HAP-1 (cell line): ENCODE measurements around the gene R3HDM4.
"Not testable (repeated sequence)": the region's sequence is repeated elsewhere in the genome, so short reads cannot be mapped to it uniquely, and the experiment has no call there.

Experiments used
- DNase-seq, 2 experiments: peaks; one replicate each; pipeline ENCODE4 v3.0.0-alpha.2; 2016 to 2020; ENCODE audit warnings: low spot score in 2 of 2
- H3K27me3 ChIP-seq: fragments of 250-450 bp; sonication (Bioruptor Pico); 2 replicates; pipeline ENCODE4 v1.5.1; 2020; ENCODE audit warnings: low read depth, mild to moderate bottlenecking, moderate library complexity
- H3K36me3 ChIP-seq: fragments of 250-450 bp; sonication (Bioruptor Pico); replicated peaks from 2 replicates; pipeline ENCODE4 v1.5.1; 2020; ENCODE audit warnings: mild to moderate bottlenecking
- H3K4me1 ChIP-seq: fragments of 250-450 bp; sonication (Bioruptor Pico); 2 replicates; pipeline ENCODE4 v1.5.1; 2020; ENCODE audit warnings: mild to moderate bottlenecking
- H3K4me3 ChIP-seq: fragments of 250-450 bp; sonication (Bioruptor Pico); 2 replicates; pipeline ENCODE4 v1.5.1; 2020; ENCODE audit warnings: mild to moderate bottlenecking, moderate library complexity
- H3K9me3 ChIP-seq: fragments of 250-450 bp; sonication (Bioruptor Pico); 2 replicates; pipeline ENCODE4 v1.5.1; 2020; ENCODE audit warnings: mild to moderate bottlenecking, moderate library complexity
- in situ Hi-C: fragments of 300-500 bp; cut with MboI; formaldehyde crosslinking; loops from 3 replicates; pipeline ENCODE4 v1.14.3; 2020; ENCODE audit warnings: low sequenced_read_pairs, inconsistent platforms, mixed read lengths

R3HDM4 gene

GRCh38 chr19:891421-892200, 21.4 kb downstream of the R3HDM4 start:
- DNase-seq, H3K9me3 ChIP-seq, H3K27me3 ChIP-seq, H3K4me1 ChIP-seq, in situ Hi-C loops: not testable (repeated sequence)
- Histone ChIP-seq H3K36me3 (peaks cover 30% of the 10 kb centered on the region), H3K4me3 (peak overlapping the region; percentile 70)

GRCh38 chr19:890831-891230, 22.2 kb downstream of the R3HDM4 start:
- in situ Hi-C loops = no loop called here
- peaks cover 36% of the 10 kb centered on the region for H3K36me3 ChIP-seq
- H3K27me3 ChIP-seq = no peaks in the 10 kb centered on the region
- H3K9me3 ChIP-seq = no peaks in the 10 kb centered on the region
- DNase-seq = no peak
- 0 out of 2 replicates have a peak, but pooled peaks cover 2% of the 10 kb centered on the region for H3K4me1 ChIP-seq
- no peak overlapping the region for H3K4me3 ChIP-seq

- H3K27me3 ChIP-seq = no peaks in the 10 kb centered on the region
- H3K36me3 ChIP-seq = peaks cover 47% of the 10 kb centered on the region
- H3K9me3 ChIP-seq = no peaks in the 10 kb centered on the region
- no peak for DNase-seq
- 0 out of 2 replicates have a peak, but pooled peaks cover 2% of the 10 kb centered on the region for H3K4me1 ChIP-seq
- no peak overlapping the region for H3K4me3 ChIP-seq
- in situ Hi-C loops = no loop called here
Observed at GRCh38 chr19:889662-890295, 23.2 kb downstream of the R3HDM4 start.

GRCh38 chr19:888581-889385, 24.2 kb downstream of the R3HDM4 start:
- DNase-seq = no peak
- peaks cover 54% of the 10 kb centered on the region for H3K36me3 ChIP-seq
- in situ Hi-C loops = no loop called here

GRCh38 chr19:887599-887998, 25.4 kb downstream of the R3HDM4 start:
- Histone ChIP-seq H3K36me3 (peaks cover 61% of the 10 kb centered on the region), H3K4me1 (no peaks in the 10 kb centered on the region)
- in situ Hi-C loops = no loop called here

More at GRCh38 chr19:888581-889385, 24.2 kb downstream of the R3HDM4 start:
- Histone ChIP-seq H3K4me3 (no peak overlapping the region), H3K4me1 (0 out of 2 replicates have a peak, but pooled peaks cover 1% of the 10 kb centered on the region), H3K27me3 (no peaks in the 10 kb centered on the region), H3K9me3 (no peaks in the 10 kb centered on the region)

GRCh38 chr19:887072-887471, 25.9 kb downstream of the R3HDM4 start:
- H3K4me1 ChIP-seq = no peaks in the 10 kb centered on the region
- H3K9me3 ChIP-seq = no peaks in the 10 kb centered on the region
- no peaks in the 10 kb centered on the region for H3K27me3 ChIP-seq
- peaks cover 66% of the 10 kb centered on the region for H3K36me3 ChIP-seq
- in situ Hi-C loops = no loop called here
- no peak overlapping the region for H3K4me3 ChIP-seq
- no peak for DNase-seq

More at GRCh38 chr19:887599-887998, 25.4 kb downstream of the R3HDM4 start:
- DNase-seq = no peak
- no peaks in the 10 kb centered on the region for H3K27me3 ChIP-seq
- no peak overlapping the region for H3K4me3 ChIP-seq
- no peaks in the 10 kb centered on the region for H3K9me3 ChIP-seq

GRCh38 chr19:885536-886224, 27.3 kb downstream of the R3HDM4 start:
- Histone ChIP-seq H3K4me3 (no peak overlapping the region), H3K27me3 (no peaks in the 10 kb centered on the region), H3K36me3 (peaks cover 77% of the 10 kb centered on the region), H3K9me3 (no peaks in the 10 kb centered on the region), H3K4me1 (no peaks in the 10 kb centered on the region)
- no peak for DNase-seq
- in situ Hi-C loops = no loop called here

- Histone ChIP-seq H3K27me3 (no peaks in the 10 kb centered on the region), H3K36me3 (peaks cover 70% of the 10 kb centered on the region), H3K4me1 (no peaks in the 10 kb centered on the region), H3K9me3 (no peaks in the 10 kb centered on the region), H3K4me3 (no peak overlapping the region)
- no peak for DNase-seq
- in situ Hi-C loops = no loop called here
Observed at GRCh38 chr19:884420-885211, 28.4 kb downstream of the R3HDM4 start.

- DNase-seq = no peak
- Histone ChIP-seq H3K36me3 (peaks cover 64% of the 10 kb centered on the region), H3K4me1 (no peaks in the 10 kb centered on the region), H3K9me3 (no peaks in the 10 kb centered on the region), H3K4me3 (no peak overlapping the region), H3K27me3 (no peaks in the 10 kb centered on the region)
- in situ Hi-C loops = no loop called here
Observed at GRCh38 chr19:883661-884211, 29.3 kb downstream of the R3HDM4 start.

GRCh38 chr19:882871-883497, 30.0 kb downstream of the R3HDM4 start:
- peaks cover 59% of the 10 kb centered on the region for H3K36me3 ChIP-seq
- no peak overlapping the region for H3K4me3 ChIP-seq
- no peaks in the 10 kb centered on the region for H3K27me3 ChIP-seq
- H3K4me1 ChIP-seq = no peaks in the 10 kb centered on the region
- DNase-seq = no peak
- in situ Hi-C loops = no loop called here
- H3K9me3 ChIP-seq = no peaks in the 10 kb centered on the region

- no peaks in the 10 kb centered on the region for H3K9me3 ChIP-seq
- no peak overlapping the region for H3K4me3 ChIP-seq
- H3K36me3 ChIP-seq = peaks cover 54% of the 10 kb centered on the region
- no peak for DNase-seq
- no peaks in the 10 kb centered on the region for H3K4me1 ChIP-seq
- in situ Hi-C loops = no loop called here
- no peaks in the 10 kb centered on the region for H3K27me3 ChIP-seq
Observed at GRCh38 chr19:881385-882071, 31.5 kb downstream of the R3HDM4 start.
